HG03457 (cell line): ENCODE results near the gene MLLT3.

ENCODE experiments used
- ATAC-seq: cut with Tn5 transposase; IDR thresholded peaks from one replicate; pipeline ENCODE4 v1.9.1; 2021; ENCODE audit warnings: moderate number of reproducible peaks; ENCODE audit not compliant: unreplicated experiment

Gene MLLT3

DNA sequence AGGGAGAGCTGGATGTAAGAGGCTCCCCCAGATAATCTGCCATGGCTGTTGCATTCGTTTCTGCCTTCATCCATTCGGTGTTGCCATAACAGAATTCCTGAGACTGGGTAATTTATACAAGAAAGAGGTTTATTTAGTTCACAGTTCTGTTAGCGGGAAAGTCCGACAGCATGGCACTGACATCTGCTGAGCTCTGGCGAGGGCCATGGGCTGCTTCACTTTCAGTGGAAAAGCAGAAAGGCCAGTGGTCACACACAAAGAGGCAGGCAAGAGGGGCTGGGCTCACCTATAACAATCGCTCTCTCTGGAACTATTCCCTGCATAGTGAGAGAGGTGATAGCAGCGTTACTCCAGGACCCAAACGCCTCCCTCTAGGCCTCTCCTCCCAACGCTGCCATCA lies 305.9 kb downstream of the MLLT3 start:
- no peak for ATAC-seq

- no peak for ATAC-seq
These were observed 306.6 kb downstream of the MLLT3 start for GRCh38 chr9:20315677-20316076.

GRCh38 chr9:20314981-20315380 lies 307.3 kb downstream of the MLLT3 start:
- no peak for ATAC-seq

DNA sequence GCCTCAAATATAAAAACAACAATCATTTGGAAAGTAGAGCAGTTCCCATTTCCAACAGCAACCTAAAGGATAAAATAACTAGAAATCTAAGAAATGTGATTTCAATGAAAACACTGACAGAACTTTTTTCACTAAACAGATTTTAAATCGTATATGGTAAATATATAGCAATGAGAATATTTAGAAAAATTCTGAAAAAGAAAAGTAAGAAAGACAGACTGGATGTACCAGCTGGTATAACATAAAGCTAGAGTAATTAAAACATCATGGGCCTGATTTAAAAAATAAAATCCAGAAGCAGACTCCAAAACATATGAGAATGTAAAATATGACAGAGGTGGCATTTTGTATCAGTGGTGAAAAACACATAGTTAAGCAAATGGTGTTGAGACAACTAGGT lies 308.9 kb downstream of the MLLT3 start:
- ATAC-seq = no peak

DNA sequence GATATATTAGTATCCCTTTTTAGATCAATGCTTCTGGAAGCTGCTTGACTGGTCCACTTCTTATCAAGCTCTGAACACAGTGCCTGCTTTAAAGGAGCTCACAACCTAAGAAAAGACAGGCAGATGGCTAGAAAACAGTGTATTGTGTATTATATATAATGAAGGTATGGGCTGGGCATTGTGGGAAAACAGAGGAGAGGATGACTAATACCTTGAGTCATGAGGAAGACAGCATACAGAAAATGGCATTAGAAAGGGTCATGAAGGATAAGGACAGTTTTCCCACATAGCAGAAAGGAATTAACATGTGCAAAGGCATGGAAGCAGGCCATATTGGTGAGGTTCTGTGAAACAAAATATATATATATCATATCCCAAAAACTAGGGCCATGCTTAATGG lies 309.6 kb downstream of the MLLT3 start:
- ATAC-seq = no peak

DNA sequence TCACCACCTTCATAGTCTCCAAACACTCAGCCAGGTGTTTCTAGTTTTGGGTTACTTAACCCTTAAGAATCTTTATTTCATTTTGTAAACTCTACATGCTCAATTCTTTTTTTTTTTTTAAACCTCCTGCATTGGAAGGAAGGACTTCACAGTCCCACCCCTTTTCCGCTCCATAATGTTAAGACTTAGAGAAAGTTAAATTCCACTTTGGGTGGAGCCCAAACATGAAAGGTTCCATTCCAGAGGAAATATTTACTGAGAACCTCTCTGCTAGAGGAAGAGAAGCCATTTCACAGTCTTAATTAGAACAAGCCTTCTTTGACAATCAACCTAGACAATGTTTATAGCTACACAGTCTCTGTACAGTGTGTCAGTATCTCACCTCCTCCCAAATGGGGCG lies 312.3 kb downstream of the MLLT3 start:
- ATAC-seq = no peak

DNA sequence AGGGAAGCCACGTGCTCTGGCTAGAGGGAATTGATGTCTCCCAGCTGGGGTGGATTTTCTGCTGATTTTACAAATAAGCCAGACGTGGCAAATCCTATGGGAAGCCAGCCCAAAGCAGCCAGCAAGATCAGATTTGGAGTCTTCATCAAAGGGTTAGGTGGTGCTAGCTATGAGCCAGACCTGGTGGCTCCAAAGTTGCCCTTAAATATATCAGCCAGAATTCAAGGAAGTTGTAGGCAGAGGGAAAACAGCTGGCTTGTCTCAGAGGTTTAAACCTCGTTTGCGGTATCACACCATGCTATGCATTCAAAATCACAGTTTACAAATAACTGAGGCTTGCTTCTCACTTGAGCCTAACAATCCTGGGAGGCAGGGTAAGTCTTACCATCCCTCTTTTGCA lies 313.2 kb downstream of the MLLT3 start:
- no peak for ATAC-seq

DNA sequence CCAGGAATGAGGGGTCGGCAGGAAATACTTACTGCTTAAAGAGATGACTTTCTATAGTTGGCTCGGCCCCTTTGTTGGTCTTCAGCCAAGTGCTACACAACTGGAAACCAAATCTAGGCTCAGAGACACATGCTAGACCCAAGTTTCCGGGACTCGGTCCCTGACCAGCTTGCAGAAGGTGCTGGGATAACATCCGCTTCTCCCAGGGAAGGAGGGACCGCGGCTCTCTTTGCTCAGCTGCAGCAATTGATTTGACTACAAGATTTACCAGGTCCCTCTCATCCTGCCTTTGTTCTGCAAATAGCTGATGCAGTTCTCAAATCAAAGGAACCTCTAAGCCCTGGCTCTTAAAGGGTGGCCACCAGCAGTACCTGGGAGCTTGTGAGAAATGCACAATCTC lies 314.7 kb downstream of the MLLT3 start:
- no peak for ATAC-seq

- no peak for ATAC-seq
These were observed 316.8 kb downstream of the MLLT3 start for GRCh38 chr9:20305452-20305851.

DNA sequence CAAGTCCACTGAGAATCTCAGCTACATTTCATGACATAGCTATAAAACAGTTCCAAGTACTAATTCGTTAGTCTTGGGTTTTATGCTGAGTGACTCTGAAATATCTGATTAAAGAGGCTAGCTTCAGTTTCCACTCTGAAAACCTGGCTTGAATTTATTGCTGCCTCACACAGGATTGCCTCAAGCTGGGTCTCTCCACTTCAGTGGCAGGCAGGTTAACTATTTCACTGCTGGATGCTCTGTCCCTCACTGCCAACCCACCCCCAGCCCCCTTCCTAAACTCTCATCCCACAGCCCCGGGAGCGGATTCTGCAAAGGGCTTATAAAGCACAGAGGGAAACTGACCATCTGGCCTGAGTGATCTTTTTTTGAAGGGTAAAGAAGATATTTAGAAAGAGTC lies 318.3 kb downstream of the MLLT3 start:
- no peak for ATAC-seq

GRCh38 chr9:20303066-20303465 lies 319.2 kb downstream of the MLLT3 start:
- no peak for ATAC-seq

DNA sequence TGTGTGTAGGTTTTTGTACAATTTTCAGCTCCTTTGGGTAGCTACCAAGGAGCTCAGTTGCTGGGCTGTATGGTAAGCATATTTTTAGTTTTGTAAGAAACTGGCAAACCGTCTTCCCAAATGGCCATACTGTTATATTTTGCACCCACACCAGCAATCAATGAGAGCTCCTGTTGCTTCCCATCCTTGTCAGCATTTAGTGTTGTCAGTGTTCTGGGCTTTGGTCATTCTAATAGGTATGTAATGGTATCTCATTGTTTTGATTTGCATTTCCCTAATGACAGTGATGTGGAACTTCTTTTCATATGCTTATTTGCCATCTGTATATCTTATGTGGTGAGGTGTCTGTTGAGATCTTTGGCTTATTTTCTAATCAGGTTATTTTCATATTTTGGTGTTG lies 320.1 kb downstream of the MLLT3 start:
- no peak for ATAC-seq

DNA sequence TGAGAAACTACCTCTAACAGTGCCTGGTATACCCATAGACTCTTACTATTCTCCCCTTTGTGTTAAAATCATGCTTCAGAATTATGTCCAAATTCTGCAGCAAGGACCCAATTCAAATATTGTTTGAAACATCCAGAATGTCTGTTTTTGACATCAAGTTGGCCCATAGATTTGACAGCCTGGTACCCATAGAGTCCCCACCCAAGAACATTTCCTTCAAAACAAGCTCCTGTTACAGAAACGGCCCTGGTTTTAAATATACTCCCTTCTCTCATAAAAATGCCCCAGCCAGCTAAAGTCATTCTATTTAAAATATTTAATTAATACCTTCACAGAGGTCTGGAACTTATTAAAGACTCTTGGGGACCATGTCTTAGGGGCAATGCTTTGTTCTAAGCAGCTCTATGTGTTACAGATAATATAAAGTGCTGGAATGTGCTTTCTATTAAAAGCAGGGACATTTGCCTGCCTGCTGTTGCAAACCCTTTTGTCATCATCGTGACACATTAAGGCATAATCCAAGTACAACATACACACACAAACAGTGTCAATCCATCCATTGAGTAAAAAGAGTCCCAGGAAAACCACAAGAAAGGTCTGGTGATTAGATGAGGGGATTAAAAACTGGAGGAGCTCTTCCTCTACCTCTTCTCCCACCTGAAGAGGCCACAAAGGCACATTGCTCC lies 321.7 kb downstream of the MLLT3 start:
- ATAC-seq = no peak

DNA sequence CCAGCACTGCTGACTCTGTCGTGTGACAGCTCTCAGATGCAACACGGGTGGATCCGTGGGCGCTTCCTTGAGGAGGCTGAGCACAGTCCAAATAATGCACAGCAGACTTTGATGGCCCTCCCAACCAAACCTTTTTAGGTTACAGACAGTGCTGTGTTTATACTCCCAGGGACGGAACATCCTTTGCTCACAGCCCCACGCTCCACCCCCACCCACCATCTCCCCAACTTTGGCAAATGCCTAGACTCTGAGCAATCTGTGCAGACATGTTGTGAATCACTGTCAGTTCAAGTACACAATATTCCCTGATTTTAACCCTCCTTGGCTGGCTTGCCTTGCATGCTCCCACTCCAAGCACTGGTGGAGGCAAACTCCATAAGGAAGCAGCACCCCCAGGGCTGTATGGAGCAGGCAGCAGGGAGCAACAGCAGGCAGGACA lies 324.6 kb downstream of the MLLT3 start:
- no peak for ATAC-seq

DNA sequence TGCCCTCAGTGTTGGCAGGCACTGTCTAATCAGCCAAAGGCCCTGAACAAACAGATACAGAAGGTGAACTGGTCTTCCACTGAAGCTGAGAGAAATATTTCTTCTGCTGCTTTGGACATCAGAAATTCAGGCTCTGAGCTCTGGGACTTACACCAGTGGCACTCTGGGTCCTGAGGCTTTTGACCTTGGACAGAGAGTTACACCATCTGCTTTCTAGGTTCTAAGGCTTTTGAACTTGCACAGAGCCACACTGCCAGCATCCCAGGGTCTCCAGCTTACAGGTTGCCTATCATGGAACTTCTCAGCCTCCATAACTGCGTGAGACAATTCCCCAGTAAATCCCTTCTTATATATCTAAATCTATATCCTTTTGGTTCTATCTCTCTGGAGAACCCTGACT lies 326.7 kb downstream of the MLLT3 start:
- no peak for ATAC-seq

DNA sequence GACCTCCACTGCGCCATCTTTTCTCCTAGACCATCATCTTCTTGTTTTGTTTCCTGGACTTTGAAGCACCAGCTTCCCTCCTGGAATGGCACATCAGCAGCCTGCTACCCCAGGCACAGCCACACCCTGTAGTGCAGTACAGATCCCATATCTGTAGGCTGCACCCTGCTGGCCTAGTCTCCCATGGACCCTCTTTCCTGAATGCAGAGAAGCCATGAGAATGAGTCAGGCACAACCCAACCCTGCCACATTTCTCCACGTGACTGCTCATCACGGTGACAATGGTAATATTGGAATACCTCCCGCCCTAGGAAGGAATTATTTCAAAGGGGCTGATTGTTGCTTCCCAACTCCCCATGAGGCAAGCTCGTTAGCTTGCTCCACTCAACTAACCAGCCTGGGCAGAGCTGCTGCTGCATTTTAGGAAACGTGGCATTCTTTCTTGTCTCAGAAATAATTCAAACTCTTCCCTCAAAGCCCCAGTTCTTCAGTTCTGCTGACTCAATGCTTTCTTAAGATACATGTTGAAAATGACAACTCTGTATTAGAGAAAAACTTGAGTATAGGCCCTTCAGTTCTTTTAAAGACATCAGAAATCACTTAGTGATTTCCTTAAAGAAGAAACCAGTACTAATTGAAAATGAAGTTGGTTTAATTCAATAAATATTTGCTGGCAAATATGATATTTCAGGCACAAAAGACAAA lies 328.1 kb downstream of the MLLT3 start:
- no peak for ATAC-seq

- no peak for ATAC-seq
These were observed 330.3 kb downstream of the MLLT3 start for GRCh38 chr9:20292002-20292401.
